ENCODE results near the gene GPNMB. TPM values are rescaled to one million over a fixed set of nuclear protein-coding genes. Genes with fewer than 3 reads are reported as not detected.
"Not testable (repeated sequence)": the region's sequence is repeated elsewhere in the genome, so short reads cannot be mapped to it uniquely, and the experiment has no call there.

GPNMB gene
- 2.1 to 2.7 TPM (median 2.2 TPM) in 3 replicates for total RNA-seq

- Mint-ChIP-seq H3K27me3 (ENCODE audit: low read depth) (peaks cover 8% of the 10 kb centered on the region), H3K27ac (peak within 1 kb of the TSS; percentile 56), H3K4me1 (peaks cover 14% of the 10 kb centered on the region), H3K4me3 (no peak within 1 kb of the TSS), H3K9me3 (peaks cover 23% of the 10 kb centered on the region), H3K36me3 (no peaks in the 10 kb centered on the region)
- TF ChIP-seq CTCF (IDR thresholded peaks at IDR 0.05; ENCODE audit: unreplicated experiment) = no peak
- no peak for DNase-seq (ENCODE audit: low spot score in 2 of 2, unreplicated experiment in 2 of 2)
Measured at GRCh38 chr7:23246555-23246954, at the start of gene GPNMB. Gene GPNMB, plus strand, starts transcription at chr7:23246775. Its CDS starts 83 bp downstream, at chr7:23246858.

GRCh38 chr7:23197745-23198144 lies 48.8 kb upstream of the GPNMB start:
- H3K4me1 Mint-ChIP-seq; H3K27me3 Mint-ChIP-seq (ENCODE audit: low read depth); H3K27ac Mint-ChIP-seq; H3K4me3 Mint-ChIP-seq; H3K9me3 Mint-ChIP-seq; DNase-seq (ENCODE audit: low spot score in 2 of 2, unreplicated experiment in 2 of 2): not testable (repeated sequence)
- peaks cover 33% of the 10 kb centered on the region for H3K36me3 Mint-ChIP-seq

- Mint-ChIP-seq H3K27me3 (ENCODE audit: low read depth) (no peaks in the 10 kb centered on the region), H3K27ac (no peak overlapping the region), H3K4me1 (no peaks in the 10 kb centered on the region), H3K9me3 (no peaks in the 10 kb centered on the region), H3K36me3 (peaks cover 35% of the 10 kb centered on the region), H3K4me3 (no peak overlapping the region)
- no peak for DNase-seq (ENCODE audit: low spot score in 2 of 2, unreplicated experiment in 2 of 2)
- TF ChIP-seq CTCF (IDR thresholded peaks at IDR 0.05; ENCODE audit: unreplicated experiment) = no peak
Measured at GRCh38 chr7:23200331-23200730, 46.2 kb upstream of the GPNMB start.

- TF ChIP-seq CTCF (IDR thresholded peaks at IDR 0.05; ENCODE audit: unreplicated experiment) = no peak
- Mint-ChIP-seq H3K9me3 (no peaks in the 10 kb centered on the region), H3K27ac (no peak overlapping the region), H3K4me1 (no peaks in the 10 kb centered on the region), H3K36me3 (peaks cover 29% of the 10 kb centered on the region), H3K4me3 (no peak overlapping the region), H3K27me3 (ENCODE audit: low read depth) (no peaks in the 10 kb centered on the region)
- no peak for DNase-seq (ENCODE audit: low spot score in 2 of 2, unreplicated experiment in 2 of 2)
Measured at GRCh38 chr7:23204241-23204640, 42.3 kb upstream of the GPNMB start.

GRCh38 chr7:23205577-23205908 lies 41.0 kb upstream of the GPNMB start:
- TF ChIP-seq CTCF (IDR thresholded peaks at IDR 0.05; ENCODE audit: unreplicated experiment) = no peak
- no peak overlapping the region for H3K4me3 Mint-ChIP-seq
- H3K4me1 Mint-ChIP-seq = no peaks in the 10 kb centered on the region
- H3K9me3 Mint-ChIP-seq = no peaks in the 10 kb centered on the region
- H3K27ac Mint-ChIP-seq = no peak overlapping the region
- H3K27me3 Mint-ChIP-seq (ENCODE audit: low read depth) = no peaks in the 10 kb centered on the region
- no peak for DNase-seq (ENCODE audit: low spot score in 2 of 2, unreplicated experiment in 2 of 2)
- H3K36me3 Mint-ChIP-seq = peaks cover 24% of the 10 kb centered on the region

GRCh38 chr7:23205909-23206767 lies 40.4 kb upstream of the GPNMB start:
- peaks cover 3% of the 10 kb centered on the region for H3K4me1 Mint-ChIP-seq
- no peaks in the 10 kb centered on the region for H3K9me3 Mint-ChIP-seq
- TF ChIP-seq CTCF (IDR thresholded peaks at IDR 0.05; ENCODE audit: unreplicated experiment) = no peak
- H3K27ac Mint-ChIP-seq = no peak overlapping the region
- H3K36me3 Mint-ChIP-seq = peaks cover 23% of the 10 kb centered on the region
- H3K4me3 Mint-ChIP-seq = no peak overlapping the region
- no peak for DNase-seq (ENCODE audit: low spot score in 2 of 2, unreplicated experiment in 2 of 2)
- H3K27me3 Mint-ChIP-seq (ENCODE audit: low read depth) = no peaks in the 10 kb centered on the region

All from mesothelial cell of epicardium (in vitro differentiated cells).